Body of pancreas (tissue), 4 donors: Measurements from ENCODE around the gene HTR3B. TPM values are rescaled to one million over a fixed set of nuclear protein-coding genes. Genes with fewer than 3 reads are reported as not detected.
"Not testable (repeated sequence)": the region's sequence is repeated elsewhere in the genome, so short reads cannot be mapped to it uniquely, and the experiment has no call there.

ENCODE experiments used
- ATAC-seq: fragments of 150-250 bp; one replicate; pipeline ENCODE4 v1.9.1; 2016
- DNase-seq, 4 donors: peaks; one replicate each; pipeline ENCODE4 v3.0.0-alpha.2; 2019
- H3K27ac ChIP-seq, 4 donors: fragments of 200-600 bp; sonication (generic); 1 replicate in 3 of 4; 2 replicates in 1 of 4; pipeline versions ENCODE4 v1.5.1 to v1.6.1; 2016 to 2019; ENCODE audit warnings: mild to moderate bottlenecking in 1 of 4, mixed read lengths in 1 of 4, moderate library complexity in 1 of 4
- H3K27me3 ChIP-seq, 2 donors: fragments of 200-600 bp; sonication (generic); one replicate each; pipeline ENCODE4 v1.6.0; 2016; ENCODE audit warnings: mild to moderate bottlenecking in 1 of 2
- H3K36me3 ChIP-seq, 2 donors: fragments of 200-600 bp; sonication (generic); replicated peaks in 1 of 2; 2 replicates each; pipeline ENCODE4 v1.5.1; 2016; ENCODE audit warnings: low read depth in 2 of 2; ENCODE audit not compliant: insufficient read depth in 1 of 2
- H3K4me1 ChIP-seq: fragments of 200-600 bp; sonication (generic); one replicate; pipeline ENCODE4 v1.6.0; 2016
- H3K4me3 ChIP-seq, 2 donors: fragments of 200-600 bp; sonication (generic); 1 replicate in 1 of 2; 2 replicates in 1 of 2; pipeline ENCODE4 v1.5.1; 2016 to 2019
- H3K9me3 ChIP-seq, 3 donors: fragments of 200-600 bp; sonication (generic); 1 replicate in 2 of 3; 2 replicates in 1 of 3; pipeline ENCODE4 v1.5.1; 2016
- CTCF ChIP-seq, 7 experiments: fragments of 450-650 bp in 4 of 7; fragments of 200-600 bp in 3 of 7; sonication (generic) in 3 of 7; IDR thresholded peaks; one replicate each; pipeline ENCODE4 v1.5.1; 2016 to 2019; ENCODE audit warnings: antibody characterized with exemption in 7 of 7
- POLR2A ChIP-seq, 3 donors: fragments of 450-650 bp; IDR thresholded peaks; one replicate each; pipeline ENCODE4 v1.6.1; 2016; ENCODE audit warnings: antibody characterized with exemption in 3 of 3, mild to moderate bottlenecking in 2 of 3
- WGBS, 2 donors: methylation state at CpG; one replicate each; pipeline ENCODE4 v1.1.5; 2017; 5-methylcytosine and 5-hydroxymethylcytosine counted together
- intact Hi-C: fragments of 100-400 bp; cut with DNase I; formaldehyde crosslinking; loops from one replicate; pipeline ENCODE4 v1.15.1; 2023
- total RNA-seq, 2 donors: library from RNA; depleted of rRNA; stranded (reverse); fragments of >200 nt; gene quantifications; one replicate each; pipeline ENCODE4 v1.1.0, GENCODE V29; 2016

The HTR3B gene
- total RNA-seq, 2 donors from 2014 or later = not detected

- Histone ChIP-seq H3K9me3 (no peaks in the 10 kb centered on the region), H3K4me1 (peaks cover 15% of the 10 kb centered on the region), H3K27me3 (no peaks in the 10 kb centered on the region), H3K4me3 (no peak overlapping the region), H3K36me3 (no peaks in the 10 kb centered on the region), H3K27ac (peak overlapping the region in 3 of 4 donors; percentile 39 to 64 (median 63))
- TF ChIP-seq CTCF (IDR thresholded peaks at IDR 0.05) (no peak), POLR2A (IDR thresholded peaks at IDR 0.05) (no peak)
- peak; percentile 91 for ATAC-seq
- intact Hi-C loops = loop anchor here (10.0 kb wide), 1 partner anchor 358 kb away; no protein-coding TSS in a partner anchor
- peak; percentile 33 to 68 (median 51) for DNase-seq
- WGBS, 2 donors = 18 to 22% methylated on average over 2 of the region's 2 CpGs
These were observed 1.9 kb downstream of the HTR3B start for GRCh38 chr11:113906516-113906915.

DNA sequence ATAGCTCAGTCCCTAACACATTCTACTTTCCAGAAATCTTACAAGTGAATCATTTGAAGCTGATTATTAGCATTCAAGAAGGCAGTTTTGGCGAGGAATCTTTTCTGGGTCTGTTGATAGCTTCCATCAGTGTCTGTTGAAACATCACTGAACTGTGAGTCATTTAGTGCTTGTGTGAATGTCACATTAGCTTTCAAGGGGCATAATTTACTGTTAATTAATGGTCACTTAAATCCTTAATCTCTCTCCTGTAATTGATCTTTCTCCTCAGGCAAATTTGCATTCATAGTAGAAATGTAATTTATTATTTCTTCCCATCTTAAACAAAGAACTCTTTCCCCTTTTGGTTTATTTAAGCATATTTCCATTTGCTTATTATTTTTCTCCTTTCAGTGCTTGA lies 2.6 kb downstream of the HTR3B start:
- no peak for DNase-seq
- H3K36me3 ChIP-seq = no peaks in the 10 kb centered on the region
- H3K27ac ChIP-seq = peak overlapping the region in 1 of 4 donors; percentile 39
- peaks cover 15% of the 10 kb centered on the region for H3K4me1 ChIP-seq
- ATAC-seq = no peak
- WGBS, 2 donors = 26 to 43% methylated on average over 1 of the region's 1 CpG
- H3K27me3 ChIP-seq = no peaks in the 10 kb centered on the region
- TF ChIP-seq CTCF (IDR thresholded peaks at IDR 0.05) (no peak), POLR2A (IDR thresholded peaks at IDR 0.05) (no peak)
- H3K9me3 ChIP-seq = no peaks in the 10 kb centered on the region
- H3K4me3 ChIP-seq = no peak overlapping the region
- intact Hi-C loops = loop anchor here (10.0 kb wide), 1 partner anchor 358 kb away; no protein-coding TSS in a partner anchor

GRCh38 chr11:113907681-113908080 lies 3.1 kb downstream of the HTR3B start:
- TF ChIP-seq CTCF (IDR thresholded peaks at IDR 0.05) = no peak
- TF ChIP-seq POLR2A (IDR thresholded peaks at IDR 0.05) = no peak
- Histone ChIP-seq H3K4me1 (peaks cover 15% of the 10 kb centered on the region), H3K9me3 (no peaks in the 10 kb centered on the region), H3K4me3 (no peak overlapping the region), H3K27ac (no peak overlapping the region), H3K36me3 (no peaks in the 10 kb centered on the region), H3K27me3 (no peaks in the 10 kb centered on the region)
- ATAC-seq (no peak), DNase-seq (no peak)
- intact Hi-C loops = loop anchor here (10.0 kb wide), 1 partner anchor 357 kb away; no protein-coding TSS in a partner anchor
- WGBS, 2 donors = 79 to 86% methylated on average over 8 of the region's 8 CpGs

GRCh38 chr11:113908098-113908497 lies 3.5 kb downstream of the HTR3B start:
- no peak overlapping the region for H3K27ac ChIP-seq
- intact Hi-C loops = loop anchor here (10.0 kb wide), 1 partner anchor 357 kb away; no protein-coding TSS in a partner anchor
- DNase-seq = no peak
- H3K9me3 ChIP-seq = no peaks in the 10 kb centered on the region
- H3K27me3 ChIP-seq = no peaks in the 10 kb centered on the region
- TF ChIP-seq POLR2A (IDR thresholded peaks at IDR 0.05) = no peak
- TF ChIP-seq CTCF (IDR thresholded peaks at IDR 0.05) = no peak
- H3K4me1 ChIP-seq = peaks cover 15% of the 10 kb centered on the region
- WGBS, 2 donors = 80 to 82% methylated on average over 9 of the region's 9 CpGs
- no peak for ATAC-seq
- no peak overlapping the region for H3K4me3 ChIP-seq
- H3K36me3 ChIP-seq = no peaks in the 10 kb centered on the region

DNA sequence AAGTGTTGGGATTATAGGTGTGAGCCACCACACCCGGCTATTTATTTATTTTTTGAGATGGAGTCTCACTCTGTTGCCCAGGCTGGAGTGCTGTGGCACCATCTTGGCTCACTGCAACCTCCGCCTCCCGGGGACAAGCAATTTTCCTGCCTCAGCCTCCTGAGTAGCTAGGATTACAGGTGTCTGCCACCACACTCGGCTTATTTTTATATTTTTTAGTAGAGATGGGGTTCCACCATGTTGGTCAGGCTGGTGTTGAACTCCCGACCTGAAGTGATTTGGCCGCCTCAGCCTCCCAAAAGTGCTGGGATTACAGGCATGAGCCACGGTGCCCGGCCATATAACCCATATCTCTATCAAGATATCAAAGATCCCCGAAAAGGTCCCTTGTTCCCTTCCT lies 6.9 kb downstream of the HTR3B start:
- H3K4me3 ChIP-seq, H3K36me3 ChIP-seq, H3K27ac ChIP-seq, H3K9me3 ChIP-seq, DNase-seq, ATAC-seq, intact Hi-C loops, H3K27me3 ChIP-seq, H3K4me1 ChIP-seq: not testable (repeated sequence)
- WGBS, 2 donors = 84 to 90% methylated on average over 7 to 9 of the region's 9 CpGs
